GM19395 (cell line): ENCODE results near the gene CCDC7.
"Not testable (repeated sequence)": the region's sequence is repeated elsewhere in the genome, so short reads cannot be mapped to it uniquely, and the experiment has no call there.

Source experiments
- ATAC-seq: cut with Tn5 transposase; IDR thresholded peaks from one replicate; pipeline ENCODE4 v1.9.1; 2021; ENCODE audit warnings: mild to moderate bottlenecking, moderate library complexity; ENCODE audit not compliant: unreplicated experiment

Gene CCDC7

DNA sequence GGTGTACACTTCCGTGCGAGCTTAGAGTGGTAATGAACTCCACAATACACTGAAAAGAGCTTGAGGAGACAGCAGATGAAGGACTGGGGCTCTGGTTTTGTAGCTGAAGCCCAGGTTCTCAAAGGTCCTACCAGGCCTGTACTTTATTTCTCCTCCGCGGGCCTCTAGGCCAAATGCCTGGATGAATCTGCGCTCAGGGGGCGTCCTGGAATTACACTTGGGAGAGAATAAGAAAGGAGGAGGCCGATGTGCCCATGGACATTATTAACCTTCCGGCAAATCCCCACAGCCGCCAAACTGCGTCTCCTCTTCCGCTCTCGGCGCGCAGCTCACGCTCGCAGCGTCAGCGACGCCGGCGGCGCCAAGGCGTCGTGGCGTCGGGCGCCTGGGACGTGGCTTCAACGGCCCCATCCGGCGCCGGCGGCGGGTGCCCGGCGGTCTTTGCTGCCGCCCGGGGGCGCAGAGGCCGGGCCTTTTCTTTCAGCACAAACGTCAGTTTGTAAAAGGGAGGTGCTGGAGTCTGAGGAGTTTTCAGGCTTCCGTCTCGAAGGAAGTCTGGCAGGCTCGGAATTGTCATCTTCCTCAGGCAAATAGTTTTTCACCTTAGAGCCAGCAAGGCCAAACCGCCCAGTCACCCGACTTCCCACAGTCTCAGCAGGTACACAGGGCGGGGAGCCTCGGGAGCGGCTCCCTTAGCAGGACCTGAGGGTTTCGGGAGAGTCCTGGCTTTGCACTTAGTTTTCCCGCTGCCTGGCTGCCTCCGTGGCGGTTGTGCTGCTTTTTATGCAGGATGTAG lies at the start of gene CCDC7:
CCDC7 (plus strand) TSS at position 401 of the 796 bp plus-strand sequence. CDS start 5,503 bp downstream, outside the sequence.
- ATAC-seq = peak; percentile 94

DNA sequence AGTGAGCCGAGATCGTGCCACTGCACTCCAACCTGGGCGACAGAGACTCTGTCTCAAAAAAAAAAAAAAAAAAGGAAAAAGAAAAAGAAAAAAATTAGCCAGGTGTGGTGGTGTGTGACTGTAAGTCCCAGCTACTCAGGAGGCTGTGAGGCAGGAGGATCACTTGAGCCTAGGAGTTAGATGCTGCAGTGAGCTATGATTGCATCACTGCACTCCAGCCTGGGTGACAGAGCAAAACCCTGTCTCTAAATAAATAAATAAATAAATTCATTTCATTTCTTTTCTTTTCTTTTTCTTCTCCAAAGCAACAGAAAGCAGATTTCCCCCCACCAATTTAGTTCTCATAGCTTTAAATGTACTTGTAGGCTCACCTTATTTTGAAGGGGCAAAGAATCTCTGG lies 48.8 kb upstream of the CCDC7 start:
- ATAC-seq = not testable (repeated sequence)

DNA sequence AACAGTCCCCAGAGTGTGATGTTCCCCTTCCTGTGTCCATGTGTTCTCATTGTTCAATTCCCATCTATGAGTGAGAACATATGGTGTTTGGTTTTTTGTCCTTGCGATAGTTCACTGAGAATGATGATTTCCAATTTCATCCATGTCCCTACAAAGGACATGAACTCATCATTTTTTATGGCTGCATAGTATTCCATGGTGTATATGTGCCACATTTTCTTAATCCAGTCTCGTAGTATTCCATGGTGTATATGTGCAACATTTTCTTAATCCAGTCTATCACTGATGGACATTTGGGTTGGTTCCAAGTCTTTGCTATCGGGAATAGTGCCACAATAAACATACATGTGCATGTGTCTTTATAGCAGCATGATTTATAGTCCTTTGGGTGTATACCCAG lies 46.2 kb upstream of the CCDC7 start:
- ATAC-seq = not testable (repeated sequence)

DNA sequence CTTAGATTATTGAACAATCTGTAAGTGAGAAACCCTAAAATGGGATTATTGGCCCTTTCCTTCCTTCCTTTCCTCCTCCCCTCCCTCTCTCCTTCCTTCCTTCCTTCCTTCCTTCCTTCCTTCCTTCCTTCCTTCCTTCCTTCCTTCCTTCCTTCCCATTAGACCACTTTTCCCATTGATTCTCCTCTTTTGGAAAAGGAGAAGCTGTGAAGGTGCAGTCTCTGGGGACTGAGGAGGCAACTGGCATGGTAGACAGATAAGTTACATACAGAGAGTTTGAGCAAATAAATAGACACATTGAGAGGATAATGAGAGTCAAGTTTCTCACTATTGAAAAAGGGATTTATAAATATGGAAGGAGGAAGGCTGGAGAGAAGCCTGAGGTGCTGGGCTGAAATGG lies 45.0 kb upstream of the CCDC7 start:
- ATAC-seq = no peak

DNA sequence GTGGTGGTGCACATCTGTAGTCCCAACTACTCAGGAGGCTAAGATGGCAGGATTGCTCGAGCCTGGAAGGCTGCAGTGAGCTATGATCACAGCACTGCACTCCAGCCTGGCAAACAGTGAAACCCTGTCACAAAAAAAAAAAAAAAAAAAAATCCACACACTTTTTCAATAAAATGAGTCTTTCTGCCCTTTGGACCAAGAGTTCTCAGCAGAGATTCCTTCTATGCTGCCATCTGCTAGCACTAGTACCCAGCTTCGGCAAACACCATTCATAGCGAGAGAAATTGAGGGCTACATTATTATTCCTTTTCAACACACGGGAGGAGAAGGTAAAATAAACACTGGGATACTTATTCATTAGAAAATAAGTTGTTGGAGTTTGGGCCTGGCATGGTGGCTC lies 43.4 kb upstream of the CCDC7 start:
- no peak for ATAC-seq

DNA sequence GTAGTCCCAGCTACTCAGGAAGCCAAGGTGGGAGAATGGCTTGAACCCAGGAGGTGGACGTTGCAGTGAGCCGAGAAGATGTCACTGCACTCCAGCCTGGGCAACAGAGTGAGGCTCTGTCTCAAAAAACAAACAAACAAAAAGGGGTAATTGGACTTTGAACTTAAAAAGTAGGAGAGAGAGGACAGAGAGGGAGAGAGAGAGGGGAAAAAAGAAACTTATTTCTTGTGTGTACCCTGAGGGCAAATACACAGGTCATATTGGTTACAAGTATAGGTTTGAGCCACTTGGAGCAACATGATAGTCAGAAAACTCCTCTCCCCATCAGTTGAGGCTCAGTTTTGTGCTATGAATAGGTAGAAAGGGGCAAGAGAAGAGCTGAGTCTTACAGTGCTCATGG lies 42.8 kb upstream of the CCDC7 start:
- ATAC-seq = no peak

DNA sequence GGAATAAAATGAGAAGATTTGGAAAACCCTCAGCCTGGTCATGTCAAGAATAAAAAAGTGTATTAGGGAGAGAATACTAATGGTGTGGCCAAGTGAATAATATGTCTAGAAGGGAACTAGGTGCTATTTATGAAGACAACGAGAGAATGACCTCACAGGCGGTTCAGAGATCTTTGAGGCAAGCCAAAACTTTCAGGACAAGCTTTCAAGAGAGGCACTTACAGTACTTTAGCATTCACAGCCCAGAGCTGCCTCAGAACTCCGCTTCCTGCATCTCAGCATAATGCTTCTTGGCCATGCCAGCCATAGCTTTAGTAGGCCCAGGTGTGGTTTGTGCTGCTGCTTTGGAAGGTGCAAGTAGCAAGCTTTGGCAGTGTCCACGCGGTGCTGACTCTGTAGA lies 37.2 kb upstream of the CCDC7 start:
- no peak for ATAC-seq

DNA sequence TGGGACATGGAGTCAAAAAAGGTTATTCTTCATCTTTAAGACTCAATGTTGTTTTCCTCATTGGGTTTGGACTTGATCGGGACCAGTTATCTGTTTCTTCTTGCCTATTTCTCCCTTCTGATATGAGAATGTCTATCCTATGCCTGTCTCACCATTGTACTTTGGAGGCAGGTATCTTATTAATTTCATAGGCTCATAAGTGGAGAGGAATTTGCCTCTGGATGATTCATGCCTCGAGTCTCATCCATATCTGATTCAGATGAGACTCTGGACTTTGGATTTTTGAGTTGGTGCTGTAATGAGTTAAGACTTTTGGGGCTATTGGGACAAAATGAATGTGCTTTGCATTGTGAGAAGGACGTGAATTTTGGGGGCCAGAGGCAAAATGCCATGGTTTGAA lies 36.2 kb upstream of the CCDC7 start:
- ATAC-seq = no peak

DNA sequence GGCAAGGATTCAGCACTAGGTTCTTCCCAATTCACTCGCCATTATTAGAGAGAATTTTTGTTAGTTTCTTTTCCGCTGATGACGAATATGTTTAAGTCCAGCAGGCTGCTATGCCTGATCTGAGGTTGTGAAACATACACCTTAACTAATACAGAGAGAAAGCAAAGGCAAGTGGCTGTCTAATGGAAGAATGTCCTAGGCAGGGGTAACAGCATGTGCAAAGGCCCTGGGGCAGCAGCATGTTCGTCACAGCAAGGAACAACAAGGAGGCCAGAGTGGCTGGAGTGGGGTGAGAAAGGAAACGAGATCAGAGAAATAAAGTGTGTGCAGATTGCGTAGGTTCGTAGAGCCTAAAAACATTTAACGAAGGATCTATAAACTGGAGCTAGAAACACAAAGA lies 35.4 kb upstream of the CCDC7 start:
- no peak for ATAC-seq

DNA sequence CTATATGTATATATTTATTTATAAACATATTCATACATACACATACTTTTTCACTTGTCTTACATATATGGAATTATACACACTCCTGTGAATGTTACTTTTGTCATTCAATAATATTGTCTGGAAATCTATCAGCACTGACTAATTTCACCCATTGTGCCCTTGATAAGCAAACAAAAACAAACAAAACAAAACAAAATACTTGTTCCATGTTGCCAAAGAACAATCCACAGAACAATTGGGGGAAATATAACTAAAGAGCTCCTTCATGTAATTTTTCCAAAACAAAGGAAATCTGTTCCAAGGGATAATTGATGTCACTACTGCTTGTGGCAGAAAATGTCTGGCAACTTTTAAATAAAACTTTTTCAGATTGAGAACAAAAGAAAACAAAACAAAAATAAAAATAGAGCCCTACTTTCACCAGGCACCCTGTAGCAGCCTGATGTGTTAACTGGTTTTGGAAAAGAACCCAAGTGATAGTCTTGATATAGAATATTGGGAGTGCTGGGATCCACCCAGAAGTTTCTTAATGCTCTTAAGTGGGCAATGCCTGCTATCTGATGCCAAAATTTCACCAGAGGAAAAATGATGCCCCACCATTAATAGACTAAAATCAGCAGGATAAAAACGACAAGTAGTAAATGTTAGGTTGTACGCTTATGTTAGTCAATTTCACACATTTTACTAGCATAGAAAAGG lies 34.0 kb upstream of the CCDC7 start:
- no peak for ATAC-seq

DNA sequence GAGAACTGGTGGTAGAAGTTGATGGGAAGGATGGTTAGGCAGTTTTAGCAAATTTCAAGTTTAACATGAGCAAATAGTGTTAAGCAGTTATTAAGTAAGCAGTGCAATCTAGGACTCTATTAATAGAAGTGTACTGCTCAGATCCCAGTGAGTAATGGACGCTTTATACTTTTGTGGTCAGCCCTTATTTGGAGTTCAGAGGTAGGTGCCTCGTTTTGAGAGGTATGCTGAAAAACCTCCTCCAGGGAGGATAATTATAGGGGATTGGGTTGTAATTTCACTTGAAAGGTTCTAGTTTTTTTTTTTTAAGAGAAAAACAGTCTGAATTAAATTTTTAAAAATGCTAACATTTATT lies 33.5 kb upstream of the CCDC7 start:
- ATAC-seq = no peak

DNA sequence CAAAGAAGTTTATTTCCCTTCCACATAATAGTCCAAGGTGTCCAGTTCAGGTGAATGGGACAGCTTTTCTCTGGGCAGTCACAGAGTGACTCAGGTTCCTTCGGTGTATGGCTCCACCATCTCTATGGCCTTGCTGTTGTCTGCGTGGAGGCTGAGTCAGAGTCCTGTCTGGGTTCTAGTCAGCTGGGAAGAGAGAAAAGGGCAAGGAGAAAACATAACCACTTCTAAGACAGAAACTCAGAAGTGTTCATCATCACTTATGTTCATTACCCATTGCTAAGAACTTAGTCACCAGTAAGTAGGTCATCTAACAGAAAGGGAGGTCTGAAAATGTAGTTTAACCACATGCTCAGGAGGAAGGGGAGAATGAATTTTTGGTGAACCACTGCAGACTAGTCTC lies 32.4 kb upstream of the CCDC7 start:
- no peak for ATAC-seq

DNA sequence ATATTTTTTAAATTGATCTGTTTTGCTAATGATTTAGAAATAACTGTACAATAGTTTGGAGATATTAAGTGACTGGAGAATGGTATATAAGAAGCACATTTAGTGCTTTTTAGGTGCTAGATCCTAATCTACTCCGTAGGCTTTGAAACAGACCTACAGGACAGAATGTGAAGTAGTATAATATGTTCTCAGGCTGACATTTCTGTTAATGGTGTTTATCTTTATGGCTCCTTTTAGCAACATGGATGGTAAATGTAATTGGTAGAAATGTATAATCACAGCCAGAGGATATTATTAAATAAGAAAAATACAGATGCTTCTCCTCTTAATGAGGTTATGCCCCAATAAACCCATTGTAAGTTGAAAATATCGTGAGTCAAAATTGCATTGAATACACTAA lies 30.6 kb upstream of the CCDC7 start:
- ATAC-seq = no peak

DNA sequence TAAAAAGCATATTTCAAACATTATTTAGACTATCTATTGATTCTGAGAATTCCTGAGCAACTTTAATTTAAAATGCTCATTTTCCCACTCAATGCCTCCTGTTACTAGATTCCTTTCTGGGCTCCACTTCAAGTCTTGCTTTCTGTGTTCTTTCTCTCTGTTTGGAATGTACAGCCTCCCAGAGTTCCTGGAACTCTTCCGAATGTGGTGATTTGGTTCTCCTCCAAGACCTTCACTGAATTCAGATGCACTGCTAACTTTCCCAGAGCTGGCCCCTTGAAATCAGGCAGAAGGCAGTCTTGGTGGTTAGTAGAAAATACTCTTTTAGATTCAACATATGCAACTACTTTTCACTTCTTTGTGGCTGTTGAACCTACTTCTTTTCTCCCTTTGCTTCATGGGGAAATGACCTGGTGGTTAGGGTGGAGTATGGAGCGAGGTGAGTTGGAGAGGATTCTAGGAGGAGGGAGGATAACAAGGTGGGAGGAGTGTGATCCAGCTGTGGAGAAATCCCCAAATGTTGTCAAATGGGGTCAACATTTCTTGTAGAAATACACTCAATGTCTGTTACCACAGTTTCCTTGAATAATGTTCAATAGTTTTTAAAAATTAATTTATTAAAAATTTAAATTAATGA lies 27.9 kb upstream of the CCDC7 start:
- no peak for ATAC-seq

DNA sequence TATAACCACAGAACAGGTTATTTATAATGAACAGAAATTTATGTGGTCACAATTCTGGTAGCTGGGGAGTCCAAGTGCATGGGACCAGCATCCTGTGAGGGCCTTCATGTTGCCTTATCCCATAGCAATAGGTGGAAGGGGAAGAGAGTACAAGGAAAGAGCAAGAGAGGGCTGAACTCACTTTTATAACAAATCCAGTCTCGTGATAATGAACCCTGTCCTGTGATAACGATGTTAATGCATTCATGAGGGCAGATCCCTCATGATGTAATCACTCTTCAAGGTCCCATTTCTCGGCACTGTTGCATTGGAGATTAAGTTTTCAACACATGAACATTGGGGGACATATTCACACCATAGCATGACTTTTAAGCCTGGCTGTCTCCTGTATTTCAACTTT lies 27.4 kb upstream of the CCDC7 start:
- ATAC-seq = no peak

DNA sequence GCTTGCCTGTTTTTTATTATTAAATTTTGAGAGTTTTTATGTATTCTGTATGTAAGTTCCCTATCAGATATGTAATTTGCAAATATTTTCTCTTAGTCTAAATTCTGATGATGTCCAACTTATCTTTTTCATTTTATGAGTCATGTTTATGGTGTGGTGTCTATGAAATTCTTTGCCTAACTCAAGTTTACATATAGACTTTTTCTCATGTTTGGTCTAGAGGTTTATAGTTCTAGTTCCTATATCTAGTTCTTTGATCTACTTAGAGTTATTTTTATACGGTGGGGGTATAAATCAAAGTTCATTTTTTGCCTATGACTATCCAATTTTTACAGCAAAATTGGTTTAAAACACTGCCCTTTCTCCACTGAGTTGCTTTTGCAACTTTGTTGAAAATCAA lies 26.3 kb upstream of the CCDC7 start:
- no peak for ATAC-seq

DNA sequence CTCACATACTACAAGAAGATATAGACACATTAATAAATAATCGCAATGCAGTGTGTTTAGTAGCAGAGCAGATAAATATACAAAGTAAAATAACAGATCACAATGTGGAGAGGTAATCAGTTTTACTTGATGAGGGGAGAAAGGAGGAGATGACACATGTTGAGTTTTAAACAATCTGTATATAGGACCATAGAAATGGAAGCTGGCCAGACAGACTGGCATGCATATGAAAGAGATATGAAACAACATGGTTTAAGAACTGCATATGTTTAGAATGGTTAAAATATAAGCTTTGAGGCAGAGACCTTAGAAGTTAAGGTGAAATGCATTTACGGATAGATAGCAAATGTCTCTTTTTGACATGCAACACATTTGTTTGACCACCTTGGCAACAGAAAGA lies 19.8 kb upstream of the CCDC7 start:
- no peak for ATAC-seq

DNA sequence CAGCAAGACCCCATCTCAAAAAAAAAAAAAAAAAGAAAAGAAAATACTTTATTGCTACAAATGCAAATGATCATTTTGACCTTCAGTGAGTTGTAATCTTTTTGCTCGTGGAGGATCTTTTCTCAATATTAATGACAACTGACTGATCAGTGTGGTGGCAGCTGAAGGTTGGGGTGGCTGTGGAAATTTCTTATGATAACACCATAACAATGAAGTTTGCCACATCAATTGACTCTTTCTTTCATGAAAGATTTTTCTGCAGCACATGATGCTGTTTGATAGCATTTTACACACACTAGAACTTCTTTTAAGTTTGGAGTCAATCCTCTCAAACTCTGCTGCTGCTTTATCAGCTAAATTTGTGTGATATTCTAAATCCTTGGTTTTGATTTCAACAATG lies 12.4 kb upstream of the CCDC7 start:
- no peak for ATAC-seq

DNA sequence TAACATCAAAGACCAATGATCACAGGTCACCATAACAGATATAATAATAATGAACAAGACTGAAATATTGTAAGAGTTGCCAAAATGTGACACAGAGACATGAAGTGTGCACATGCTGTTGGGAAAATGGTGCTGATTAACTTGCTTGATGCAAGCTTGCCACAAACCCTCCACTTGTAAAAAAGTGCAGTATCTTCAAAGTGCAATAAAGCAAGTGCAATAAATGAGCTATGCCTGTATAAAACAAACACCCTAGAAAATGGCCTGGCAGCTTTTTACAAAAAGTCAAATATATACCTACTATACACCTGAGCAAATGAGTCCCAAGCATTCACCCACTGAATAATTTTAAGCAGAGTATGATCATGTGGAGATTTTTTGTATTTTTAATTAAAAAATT lies 9.7 kb upstream of the CCDC7 start:
- no peak for ATAC-seq

DNA sequence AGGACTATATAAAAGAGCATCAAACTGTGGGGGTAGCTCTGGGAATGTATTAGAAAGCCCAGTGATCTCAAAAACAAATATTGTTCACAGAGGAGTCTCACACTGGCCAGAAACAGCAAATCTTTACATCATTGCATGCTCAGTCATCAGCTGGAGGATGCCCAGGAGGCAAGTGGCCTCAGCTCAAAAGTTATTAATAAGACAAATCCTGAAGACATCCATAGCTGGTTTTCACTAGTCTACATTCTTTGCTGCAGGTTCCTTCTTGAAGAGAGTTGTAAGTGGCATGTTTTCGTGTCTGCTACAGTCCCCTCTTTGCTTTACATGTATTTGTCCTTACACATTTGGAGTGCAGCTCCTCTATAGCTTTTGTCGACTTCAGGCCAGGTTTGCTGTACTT lies 8.6 kb upstream of the CCDC7 start:
- no peak for ATAC-seq

DNA sequence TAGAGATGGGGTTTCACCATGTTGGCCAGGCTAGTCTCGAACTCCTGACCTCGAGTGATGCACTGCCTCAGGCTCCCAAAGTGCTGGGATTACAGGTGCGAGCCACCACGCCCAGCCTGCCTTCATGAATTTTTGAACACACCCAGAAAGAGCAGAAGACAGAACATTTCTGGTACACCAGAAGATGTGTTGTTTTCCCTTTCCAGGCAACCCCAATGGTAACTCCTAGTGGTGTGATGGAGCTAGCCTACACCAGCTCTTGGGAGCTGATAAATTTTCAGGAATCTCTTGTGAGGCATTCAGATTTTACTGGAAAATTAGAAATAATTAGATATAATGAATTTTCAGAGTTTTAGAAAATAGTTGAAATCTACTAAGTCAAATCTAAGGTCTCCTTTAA lies 904 bp upstream of the CCDC7 start:
- ATAC-seq = no peak
